Daoy (cell line): Measurements from ENCODE around the gene TSPEAR. TPM values are rescaled to one million over a fixed set of nuclear protein-coding genes. Genes with fewer than 3 reads are reported as not detected.

ENCODE experiments used
- total RNA-seq: library from RNA; depleted of rRNA; stranded (reverse); fragments of >200 nt; shearing (Covaris generic); gene quantifications from 2 replicates; pipeline ENCODE4 v1.2.3, GENCODE V29; 2014; rRNA removed

TSPEAR gene
- total RNA-seq, 1 experiment from 2014 or later: not detected

Other genes starting within 250 kb of the TSPEAR start
- gene KRTAP10-1, start 171.4 kb downstream of the TSPEAR start, total RNA-seq: not detected in 2 replicates
- gene KRTAP10-2, start 160.1 kb downstream of the TSPEAR start, total RNA-seq: not detected in 2 replicates
- not detected in 2 replicates for gene KRTAP10-3, start 152.8 kb downstream of the TSPEAR start, total RNA-seq
- gene KRTAP10-4, start 137.8 kb downstream of the TSPEAR start, total RNA-seq: not detected in 2 replicates
- not detected in 2 replicates for gene KRTAP10-5, start 131.0 kb downstream of the TSPEAR start, total RNA-seq
- gene KRTAP10-6, start 119.1 kb downstream of the TSPEAR start, total RNA-seq: not detected in 2 replicates
- gene KRTAP10-7, start 111.0 kb downstream of the TSPEAR start, total RNA-seq: not detected in 2 replicates
- not detected in 2 replicates for gene KRTAP10-8, start 99.5 kb downstream of the TSPEAR start, total RNA-seq
- gene KRTAP10-9, start 84.5 kb downstream of the TSPEAR start, total RNA-seq: not detected in 2 replicates
- not detected in 2 replicates for gene KRTAP10-10, start 74.2 kb downstream of the TSPEAR start, total RNA-seq
- not detected in 2 replicates for gene KRTAP10-11, start 65.2 kb downstream of the TSPEAR start, total RNA-seq
- gene KRTAP12-4, start 56.9 kb downstream of the TSPEAR start, total RNA-seq: not detected in 2 replicates
- gene KRTAP12-3, start 53.6 kb downstream of the TSPEAR start, total RNA-seq: not detected in 2 replicates
- gene KRTAP12-2, start 44.6 kb downstream of the TSPEAR start, total RNA-seq: not detected in 2 replicates
- not detected in 2 replicates for gene KRTAP12-1, start 29.4 kb downstream of the TSPEAR start, total RNA-seq
- gene KRTAP10-12, start 14.4 kb downstream of the TSPEAR start, total RNA-seq: not detected in 2 replicates
- 90.1 and 152 TPM in 2 replicates for gene UBE2G2, start 90.2 kb upstream of the TSPEAR start, total RNA-seq
- 98.9 and 125 TPM in 2 replicates for gene SUMO3, start 106.5 kb upstream of the TSPEAR start, total RNA-seq
- gene PTTG1IP, start 162.1 kb upstream of the TSPEAR start, total RNA-seq: 321 and 333 TPM in 2 replicates
- gene ITGB2, start 209.3 kb upstream of the TSPEAR start, total RNA-seq: 0.09 and 1.0 TPM in 2 replicates
- gene SLX9, start 228.5 kb upstream of the TSPEAR start, total RNA-seq: 46.9 and 60.5 TPM in 2 replicates